Measurements from ENCODE around the gene RNASEH2B. TPM values are rescaled to one million over a fixed set of nuclear protein-coding genes. Genes with fewer than 3 reads are reported as not detected.

The RNASEH2B gene
- total and polyA plus RNA-seq, 9 donors, result 27.5 to 88.7 (median 55.0) TPM

DNA sequence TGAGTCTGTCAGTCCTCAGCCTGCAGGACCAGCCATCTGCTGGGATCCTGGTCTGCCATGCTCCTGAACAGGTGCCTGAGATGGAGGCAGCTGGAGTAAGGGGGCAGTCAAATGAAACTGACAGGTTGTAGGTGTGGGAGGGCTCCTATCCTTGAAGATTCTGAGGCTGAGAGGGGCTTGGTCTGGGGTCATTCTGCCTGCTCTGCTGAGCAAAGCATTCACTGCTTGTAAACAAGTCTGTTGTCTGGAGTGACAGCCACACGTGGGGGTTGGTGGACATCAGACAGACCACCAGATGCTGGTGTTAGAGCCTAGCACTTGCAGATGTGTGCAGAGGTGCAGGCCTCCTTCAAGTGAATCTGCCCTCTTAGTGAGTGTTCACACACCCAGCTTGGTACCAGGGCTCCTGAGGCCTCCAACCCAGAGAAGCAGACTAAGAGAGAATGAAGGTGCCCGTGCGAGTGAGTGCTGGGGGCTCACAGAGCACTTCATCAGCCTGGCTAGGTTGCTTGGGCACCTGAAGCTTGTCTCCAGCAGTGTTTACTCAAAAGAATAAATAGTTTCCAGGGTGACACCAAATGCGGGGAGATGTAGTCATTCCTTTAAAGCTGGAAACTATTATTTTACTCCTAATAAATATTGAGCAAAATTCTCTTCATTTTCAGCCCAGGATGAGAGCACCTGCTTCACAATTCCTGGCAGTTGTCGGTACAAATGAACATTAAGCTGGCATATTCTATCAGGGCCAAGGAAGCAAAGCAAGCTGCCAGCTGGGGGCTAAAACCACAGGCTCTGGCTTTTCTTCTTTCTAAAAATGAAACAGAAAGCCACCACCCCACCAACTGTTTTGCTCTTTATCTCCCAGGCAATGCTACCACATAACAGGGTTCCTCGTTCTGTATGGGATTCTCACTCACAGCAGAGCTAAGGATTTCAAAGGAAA, 82.3 kb downstream of the RNASEH2B start:
- no peak overlapping the region for H3K4me3 ChIP-seq
- TF ChIP-seq, protein P1, sequence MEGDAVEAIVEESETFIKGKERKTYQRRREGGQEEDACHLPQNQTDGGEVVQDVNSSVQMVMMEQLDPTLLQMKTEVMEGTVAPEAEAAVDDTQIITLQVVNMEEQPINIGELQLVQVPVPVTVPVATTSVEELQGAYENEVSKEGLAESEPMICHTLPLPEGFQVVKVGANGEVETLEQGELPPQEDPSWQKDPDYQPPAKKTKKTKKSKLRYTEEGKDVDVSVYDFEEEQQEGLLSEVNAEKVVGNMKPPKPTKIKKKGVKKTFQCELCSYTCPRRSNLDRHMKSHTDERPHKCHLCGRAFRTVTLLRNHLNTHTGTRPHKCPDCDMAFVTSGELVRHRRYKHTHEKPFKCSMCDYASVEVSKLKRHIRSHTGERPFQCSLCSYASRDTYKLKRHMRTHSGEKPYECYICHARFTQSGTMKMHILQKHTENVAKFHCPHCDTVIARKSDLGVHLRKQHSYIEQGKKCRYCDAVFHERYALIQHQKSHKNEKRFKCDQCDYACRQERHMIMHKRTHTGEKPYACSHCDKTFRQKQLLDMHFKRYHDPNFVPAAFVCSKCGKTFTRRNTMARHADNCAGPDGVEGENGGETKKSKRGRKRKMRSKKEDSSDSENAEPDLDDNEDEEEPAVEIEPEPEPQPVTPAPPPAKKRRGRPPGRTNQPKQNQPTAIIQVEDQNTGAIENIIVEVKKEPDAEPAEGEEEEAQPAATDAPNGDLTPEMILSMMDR (IDR thresholded peaks at IDR 0.05), result no peak
- TF ChIP-seq EP300 (IDR thresholded peaks at IDR 0.05) (no peak), POLR2A (IDR thresholded peaks at IDR 0.05) (no peak)
- 82 to 93% (median 89%) methylated on average over 6 of the region's 6 CpGs for WGBS, 3 donors
- intact Hi-C loops (cut with DNase I), result no loop called here
- H3K36me3 ChIP-seq, result no peaks in the 10 kb centered on the region
- peak overlapping the region in 1 of 2 donors; percentile 35 for H3K27ac ChIP-seq
- peaks cover 7% of the 10 kb centered on the region for H3K4me1 ChIP-seq (ENCODE audit: insufficient read depth)
- no peaks in the 10 kb centered on the region for H3K9me3 ChIP-seq
- H3K27me3 ChIP-seq, result no peaks in the 10 kb centered on the region
- DNase-seq, result no peak

DNA sequence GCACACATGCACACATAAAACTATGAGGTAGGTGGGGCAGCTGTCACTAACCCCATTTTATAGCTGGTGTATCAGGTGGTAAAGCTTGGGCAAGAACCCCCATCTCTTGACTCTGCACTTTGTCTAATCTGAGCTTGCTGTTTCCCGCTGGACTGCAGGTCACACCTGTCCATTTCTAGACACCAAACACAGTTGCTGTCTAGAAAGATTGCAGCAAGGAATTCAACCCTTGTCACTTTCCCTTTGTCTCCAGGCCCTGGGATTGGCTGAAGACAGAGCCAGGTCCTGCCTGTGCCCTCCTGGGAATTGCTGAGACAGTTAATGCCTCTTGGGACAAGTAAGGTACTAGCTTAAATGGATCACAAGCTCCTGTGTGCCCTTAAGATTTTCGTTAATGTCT, 83.8 kb downstream of the RNASEH2B start:
- Histone ChIP-seq H3K4me3 (no peak overlapping the region), H3K27me3 (no peaks in the 10 kb centered on the region), H3K27ac (no peak overlapping the region), H3K4me1 (ENCODE audit: insufficient read depth) (peaks cover 7% of the 10 kb centered on the region), H3K36me3 (no peaks in the 10 kb centered on the region), H3K9me3 (no peaks in the 10 kb centered on the region)
- TF ChIP-seq, protein P1 (IDR thresholded peaks at IDR 0.05), result no peak
- TF ChIP-seq POLR2A (IDR thresholded peaks at IDR 0.05) (no peak), EP300 (IDR thresholded peaks at IDR 0.05) (no peak)
- intact Hi-C loops (cut with DNase I), result no loop called here
- WGBS, 3 donors, result 52 to 60% (median 54%) methylated on average over 2 of the region's 2 CpGs
- DNase-seq, result no peak

DNA sequence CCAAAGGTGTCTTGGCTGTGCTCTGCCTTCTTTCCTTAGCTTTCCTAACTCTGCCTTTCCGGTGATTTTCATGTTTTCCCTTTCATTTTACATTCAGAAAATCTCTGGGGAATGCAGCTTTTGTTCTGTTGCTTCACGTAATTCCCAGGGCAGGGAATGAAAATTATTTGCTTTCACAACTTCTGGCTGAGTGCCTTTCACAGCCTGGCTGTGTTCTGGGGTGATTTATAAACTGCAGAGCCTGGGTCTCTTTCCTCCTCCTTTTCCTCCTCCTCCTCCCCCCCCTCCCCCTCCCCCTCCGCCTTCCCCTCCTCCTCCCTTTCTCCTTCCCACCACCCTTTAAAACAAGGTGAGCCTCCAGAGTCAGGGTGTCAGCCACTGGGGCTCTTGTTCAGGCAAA, 84.3 kb downstream of the RNASEH2B start:
- Histone ChIP-seq H3K9me3 (no peaks in the 10 kb centered on the region), H3K27me3 (no peaks in the 10 kb centered on the region), H3K36me3 (no peaks in the 10 kb centered on the region), H3K4me1 (ENCODE audit: insufficient read depth) (peaks cover 7% of the 10 kb centered on the region), H3K27ac (no peak overlapping the region), H3K4me3 (no peak overlapping the region)
- intact Hi-C loops (cut with DNase I), result no loop called here
- TF ChIP-seq POLR2A (IDR thresholded peaks at IDR 0.05), result no peak
- TF ChIP-seq, protein P1 (IDR thresholded peaks at IDR 0.05), result no peak
- no peak for TF ChIP-seq EP300 (IDR thresholded peaks at IDR 0.05)
- peak in 2 of 5 donors; percentile 23 to 47 for DNase-seq
- 6 to 12% (median 6%) methylated on average over 3 of the region's 3 CpGs for whole genome bisulfite sequencing, 3 donors

DNA sequence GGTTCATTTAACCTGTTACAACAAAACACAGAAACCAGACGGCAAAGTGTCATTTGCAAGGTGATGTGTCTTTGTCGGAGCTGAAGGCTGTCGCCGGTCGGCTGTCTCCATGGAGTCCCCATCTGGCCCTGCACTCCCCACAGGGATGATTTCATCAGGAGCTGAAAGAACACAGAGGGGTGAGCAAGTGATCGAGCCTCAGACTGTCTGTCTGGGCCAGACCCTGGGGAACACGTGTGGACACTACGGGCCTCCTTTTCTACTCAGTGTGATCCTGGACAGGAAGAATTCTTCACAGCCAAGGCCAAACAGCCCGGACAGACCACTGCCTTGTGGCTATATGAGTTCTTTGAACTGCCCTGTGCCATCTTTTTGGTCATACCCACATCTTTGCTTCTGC, 85.1 kb downstream of the RNASEH2B start:
- Histone ChIP-seq H3K27me3 (no peaks in the 10 kb centered on the region), H3K4me1 (ENCODE audit: insufficient read depth) (peaks cover 7% of the 10 kb centered on the region), H3K27ac (no peak overlapping the region), H3K4me3 (no peak overlapping the region), H3K36me3 (no peaks in the 10 kb centered on the region), H3K9me3 (no peaks in the 10 kb centered on the region)
- no peak for TF ChIP-seq EP300 (IDR thresholded peaks at IDR 0.05)
- TF ChIP-seq, protein P1 (IDR thresholded peaks at IDR 0.05), result no peak
- TF ChIP-seq POLR2A (IDR thresholded peaks at IDR 0.05), result no peak
- 80 to 88% (median 88%) methylated on average over 9 of the region's 9 CpGs for WGBS, 3 donors
- intact Hi-C loops (cut with DNase I), result no loop called here
- no peak for DNase-seq

All from ovary (tissue), 9 donors.